GM12878 (cell line): Measurements from ENCODE around the gene SYNCRIP.

Source experiments
- POLR2A ChIP-seq: IDR thresholded peaks from 2 replicates; pipeline ENCODE4 v1.6.1; 2011; ENCODE audit warnings: low read depth, mild to moderate bottlenecking, low read length
- RCOR1 ChIP-seq: conservative IDR thresholded peaks from 2 replicates; pipeline ENCODE4 v1.6.1; 2012; ENCODE audit warnings: low read depth, low read length, improper control_type of control experiment
- USF2 ChIP-seq: IDR thresholded peaks from 2 replicates; pipeline ENCODE4 v1.6.1; 2011; ENCODE audit warnings: low read depth, low read length, improper control_type of control experiment, borderline replicate concordance
- TF ChIP-seq, protein P1 (sequence below), 3 experiments: IDR thresholded peaks in 2 of 3; conservative IDR thresholded peaks in 1 of 3; 2 replicates each; pipeline ENCODE4 v1.5.1; 2011; ENCODE audit warnings: low read depth in 3 of 3, low read length in 3 of 3, mild to moderate bottlenecking in 3 of 3, control low read depth in 2 of 3, moderate library complexity in 2 of 3, inconsistent platforms in 1 of 3, mixed read lengths in 1 of 3; ENCODE audit not compliant: control insufficient read depth in 2 of 3, insufficient read depth in 1 of 3; ENCODE audit errors: extremely low read depth in 1 of 3
- TF ChIP-seq, protein P2 (sequence below): IDR thresholded peaks from 2 replicates; pipeline ENCODE4 v1.6.1; 2012; ENCODE audit warnings: mild to moderate bottlenecking, low read depth, low read length

- TF ChIP-seq RCOR1, result no peak
- TF ChIP-seq POLR2A, result no peak
- TF ChIP-seq, protein P1, sequence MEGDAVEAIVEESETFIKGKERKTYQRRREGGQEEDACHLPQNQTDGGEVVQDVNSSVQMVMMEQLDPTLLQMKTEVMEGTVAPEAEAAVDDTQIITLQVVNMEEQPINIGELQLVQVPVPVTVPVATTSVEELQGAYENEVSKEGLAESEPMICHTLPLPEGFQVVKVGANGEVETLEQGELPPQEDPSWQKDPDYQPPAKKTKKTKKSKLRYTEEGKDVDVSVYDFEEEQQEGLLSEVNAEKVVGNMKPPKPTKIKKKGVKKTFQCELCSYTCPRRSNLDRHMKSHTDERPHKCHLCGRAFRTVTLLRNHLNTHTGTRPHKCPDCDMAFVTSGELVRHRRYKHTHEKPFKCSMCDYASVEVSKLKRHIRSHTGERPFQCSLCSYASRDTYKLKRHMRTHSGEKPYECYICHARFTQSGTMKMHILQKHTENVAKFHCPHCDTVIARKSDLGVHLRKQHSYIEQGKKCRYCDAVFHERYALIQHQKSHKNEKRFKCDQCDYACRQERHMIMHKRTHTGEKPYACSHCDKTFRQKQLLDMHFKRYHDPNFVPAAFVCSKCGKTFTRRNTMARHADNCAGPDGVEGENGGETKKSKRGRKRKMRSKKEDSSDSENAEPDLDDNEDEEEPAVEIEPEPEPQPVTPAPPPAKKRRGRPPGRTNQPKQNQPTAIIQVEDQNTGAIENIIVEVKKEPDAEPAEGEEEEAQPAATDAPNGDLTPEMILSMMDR (IDR thresholded peaks at IDR 0.05 in 2 of 3, conservative IDR thresholded peaks at IDR 0.05 in 1 of 3; ENCODE audit: control insufficient read depth in 2 of 3, extremely low read depth in 1 of 3, insufficient read depth in 1 of 3, low read depth in 3 of 3, low read length in 3 of 3), result no peak
- no peak for TF ChIP-seq USF2
- TF ChIP-seq, protein P2, sequence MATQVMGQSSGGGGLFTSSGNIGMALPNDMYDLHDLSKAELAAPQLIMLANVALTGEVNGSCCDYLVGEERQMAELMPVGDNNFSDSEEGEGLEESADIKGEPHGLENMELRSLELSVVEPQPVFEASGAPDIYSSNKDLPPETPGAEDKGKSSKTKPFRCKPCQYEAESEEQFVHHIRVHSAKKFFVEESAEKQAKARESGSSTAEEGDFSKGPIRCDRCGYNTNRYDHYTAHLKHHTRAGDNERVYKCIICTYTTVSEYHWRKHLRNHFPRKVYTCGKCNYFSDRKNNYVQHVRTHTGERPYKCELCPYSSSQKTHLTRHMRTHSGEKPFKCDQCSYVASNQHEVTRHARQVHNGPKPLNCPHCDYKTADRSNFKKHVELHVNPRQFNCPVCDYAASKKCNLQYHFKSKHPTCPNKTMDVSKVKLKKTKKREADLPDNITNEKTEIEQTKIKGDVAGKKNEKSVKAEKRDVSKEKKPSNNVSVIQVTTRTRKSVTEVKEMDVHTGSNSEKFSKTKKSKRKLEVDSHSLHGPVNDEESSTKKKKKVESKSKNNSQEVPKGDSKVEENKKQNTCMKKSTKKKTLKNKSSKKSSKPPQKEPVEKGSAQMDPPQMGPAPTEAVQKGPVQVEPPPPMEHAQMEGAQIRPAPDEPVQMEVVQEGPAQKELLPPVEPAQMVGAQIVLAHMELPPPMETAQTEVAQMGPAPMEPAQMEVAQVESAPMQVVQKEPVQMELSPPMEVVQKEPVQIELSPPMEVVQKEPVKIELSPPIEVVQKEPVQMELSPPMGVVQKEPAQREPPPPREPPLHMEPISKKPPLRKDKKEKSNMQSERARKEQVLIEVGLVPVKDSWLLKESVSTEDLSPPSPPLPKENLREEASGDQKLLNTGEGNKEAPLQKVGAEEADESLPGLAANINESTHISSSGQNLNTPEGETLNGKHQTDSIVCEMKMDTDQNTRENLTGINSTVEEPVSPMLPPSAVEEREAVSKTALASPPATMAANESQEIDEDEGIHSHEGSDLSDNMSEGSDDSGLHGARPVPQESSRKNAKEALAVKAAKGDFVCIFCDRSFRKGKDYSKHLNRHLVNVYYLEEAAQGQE, result no peak
Observed at GRCh38 chr6:85673198-85674139, 30.8 kb upstream of the SYNCRIP start.
